T47D (cell line): Measurements from ENCODE around the gene TUBA1A.
A peak's percentile ranks its signal among the peaks of the same experiment; 100 is the strongest.
"Not testable (repeated sequence)": the region's sequence is repeated elsewhere in the genome, so short reads cannot be mapped to it uniquely, and the experiment has no call there.

Experiments used
- DNase-seq, 2 experiments: peaks; one replicate each; pipeline versions ENCODE4 v3.0.0 to v3.0.0-alpha.2; 2011 to 2012; ENCODE audit warnings: low read depth in 1 of 2, low spot score in 1 of 2
- JUND ChIP-seq: IDR thresholded peaks from 2 replicates; pipeline ENCODE4 v1.6.1; 2012; ENCODE audit warnings: low read depth
- in situ Hi-C: cut with HindIII; loops from 2 replicates; pipeline ENCODE4 v1.10.0; 2016; ENCODE audit warnings: low sequenced_read_pairs, low pct_unique_long_range_greater_than_20kb

The TUBA1A gene

DNA sequence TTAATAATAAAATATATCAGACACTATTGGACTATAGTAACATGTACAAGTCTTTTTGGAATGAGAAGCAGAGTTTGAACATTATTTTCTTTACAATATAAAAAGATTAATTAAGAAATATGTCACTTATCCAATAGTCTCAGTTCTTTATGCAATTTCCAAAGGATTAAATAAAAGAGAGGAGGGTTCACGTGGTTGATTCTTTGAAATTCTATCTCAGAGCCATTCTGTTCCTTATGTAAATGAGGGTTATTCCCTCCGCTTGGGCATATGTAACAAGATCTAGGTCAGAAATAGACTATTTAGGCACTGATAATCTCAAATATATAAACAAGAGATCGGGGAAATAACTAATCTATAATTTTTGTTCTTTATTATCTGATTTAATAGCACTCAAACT is 2.1 kb upstream of the TUBA1A start:
- no peak for TF ChIP-seq JUND
- in situ Hi-C loops: no loop called here
- no peak for DNase-seq

DNA sequence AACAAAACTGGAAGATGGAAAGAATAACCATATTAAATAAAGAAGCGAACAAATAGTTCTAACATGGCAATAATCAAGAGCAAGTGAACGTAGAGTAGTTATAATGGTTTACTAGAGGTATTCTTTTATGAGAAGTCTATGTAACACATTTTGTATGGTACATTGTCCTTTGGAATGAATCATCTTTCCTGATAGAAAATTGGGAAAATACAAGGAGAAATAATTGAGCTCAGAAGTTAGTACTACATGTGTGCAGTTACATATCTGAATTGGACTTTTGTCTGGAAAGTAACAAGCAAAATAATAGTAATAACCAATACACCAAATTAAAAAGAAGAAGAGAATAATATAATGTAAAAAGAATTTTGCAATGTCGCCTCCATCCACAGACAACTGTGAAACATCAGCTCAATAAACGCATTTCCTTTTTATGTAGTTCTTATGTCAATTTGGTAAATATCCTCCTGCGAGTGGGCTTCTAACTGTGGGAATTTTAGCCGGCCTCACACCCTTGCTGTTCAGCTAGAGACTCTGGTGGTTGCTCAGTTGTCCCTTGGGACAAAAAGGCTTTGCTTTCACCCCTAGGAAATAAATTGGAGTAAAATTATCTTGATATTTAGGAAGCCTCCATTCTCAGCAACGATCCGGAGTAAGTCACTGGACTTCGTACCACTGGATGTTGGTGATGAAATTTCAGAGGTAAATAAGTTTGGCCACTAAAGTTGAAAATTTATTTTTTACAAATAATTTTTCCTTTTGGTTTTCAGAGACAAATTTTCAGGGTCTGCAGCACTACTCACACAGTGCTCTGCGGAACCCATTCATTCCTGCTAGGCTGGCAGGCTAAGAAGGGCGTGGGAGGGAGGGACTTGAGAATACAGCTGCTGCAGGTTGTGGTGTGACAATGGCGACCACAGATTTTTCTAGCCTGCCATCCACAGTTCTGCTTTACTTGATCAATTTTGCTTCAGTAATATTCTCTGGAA is 1.1 kb upstream of the TUBA1A start:
- in situ Hi-C loops: no loop called here

GRCh38 chr12:49188201-49188915 is 522 bp downstream of the TUBA1A start:
- DNase-seq: peak; percentile 48 to 77
- in situ Hi-C loops: no loop called here
- TF ChIP-seq JUND: no peak

More for the DNA sequence above, 1.1 kb upstream of the TUBA1A start:
- TF ChIP-seq JUND: no peak
- no peak for DNase-seq

- in situ Hi-C loops: no loop called here
- no peak for DNase-seq
- TF ChIP-seq JUND: no peak
These were observed 1.7 kb downstream of the TUBA1A start for GRCh38 chr12:49187184-49187583.

GRCh38 chr12:49186307-49186706 is 2.6 kb downstream of the TUBA1A start:
- DNase-seq, in situ Hi-C loops: not testable (repeated sequence)

- DNase-seq, in situ Hi-C loops: not testable (repeated sequence)
These were observed 4.2 kb downstream of the TUBA1A start for GRCh38 chr12:49184697-49185096.

DNA sequence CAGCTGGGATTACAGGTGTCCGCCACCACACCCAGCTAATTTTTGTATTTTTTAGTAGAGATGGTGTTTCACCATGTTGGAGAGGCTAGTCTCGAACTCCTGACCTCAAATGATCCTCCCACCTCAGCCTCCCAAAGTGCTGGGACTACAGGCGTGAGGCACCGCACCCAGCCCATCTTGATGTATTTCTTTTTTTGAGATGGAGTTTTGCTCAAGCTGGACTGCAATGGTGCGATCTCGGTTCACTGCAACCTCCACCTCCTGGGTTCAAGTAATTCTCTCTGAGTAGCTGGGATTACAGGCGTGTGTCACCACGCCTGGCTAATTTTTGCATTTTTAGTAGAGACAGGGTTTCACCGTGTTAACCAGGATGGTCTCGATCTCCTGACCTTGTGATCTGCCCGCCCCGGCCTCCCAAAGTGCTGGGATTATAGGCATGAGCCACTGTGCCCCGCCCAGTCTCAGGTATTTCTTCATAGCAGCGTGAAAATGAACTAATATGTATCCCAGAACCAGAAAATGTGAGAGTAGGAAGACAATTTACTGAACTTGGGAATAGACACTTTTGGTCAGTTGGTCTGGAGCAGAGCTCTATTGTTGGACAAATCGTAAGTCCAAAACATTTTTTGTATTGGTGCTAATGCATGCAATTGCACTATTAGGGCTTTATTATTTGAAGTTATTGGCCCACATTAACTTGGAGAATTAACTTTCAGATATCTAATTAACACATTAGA is 5.5 kb downstream of the TUBA1A start:
- DNase-seq, in situ Hi-C loops: not testable (repeated sequence)

DNA sequence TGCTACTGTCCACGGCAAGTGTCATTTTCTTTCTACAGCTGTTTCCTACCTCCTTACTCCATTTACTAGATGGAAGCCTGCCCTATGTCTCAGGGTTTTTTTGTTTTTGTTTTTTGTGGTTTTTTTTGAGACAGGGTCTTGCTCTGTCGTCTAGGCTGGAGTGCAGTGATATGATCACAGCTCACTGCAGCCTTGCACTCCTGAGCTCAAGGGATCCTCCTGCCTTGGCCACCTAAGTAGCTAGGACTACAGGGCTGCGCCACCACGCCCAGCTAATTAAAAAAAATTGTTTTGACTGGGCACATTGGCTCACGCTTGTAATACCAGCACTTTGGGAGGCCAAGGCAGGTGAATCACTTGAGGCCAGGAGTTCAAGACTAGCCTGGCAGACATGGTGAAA is 14.7 kb downstream of the TUBA1A start:
- TF ChIP-seq JUND: no peak
- DNase-seq: no peak
- in situ Hi-C loops: no loop called here

DNA sequence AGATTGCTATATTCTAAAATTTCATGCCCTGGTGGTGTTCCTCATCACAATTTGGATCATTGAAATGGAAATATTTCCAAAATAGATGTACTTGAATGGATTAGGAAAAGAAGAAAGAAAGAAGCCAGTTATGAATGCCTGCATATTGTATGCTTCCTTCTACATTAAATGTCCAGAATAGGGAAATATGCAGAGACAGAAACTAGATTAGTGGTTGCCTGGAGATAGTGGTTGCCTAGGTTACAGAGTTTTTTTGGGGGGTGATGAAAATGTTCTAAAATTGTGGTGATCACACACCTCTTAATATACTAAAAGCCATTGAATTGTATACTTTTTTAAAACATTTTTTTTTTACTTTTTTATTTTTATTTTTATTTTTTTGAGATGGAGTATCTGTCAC is 18.0 kb downstream of the TUBA1A start:
- DNase-seq: no peak
- in situ Hi-C loops: no loop called here
- TF ChIP-seq JUND: no peak

GRCh38 chr12:49165114-49165513 is 23.8 kb downstream of the TUBA1A start:
- no peak for TF ChIP-seq JUND
- no peak for DNase-seq
- in situ Hi-C loops: no loop called here

DNA sequence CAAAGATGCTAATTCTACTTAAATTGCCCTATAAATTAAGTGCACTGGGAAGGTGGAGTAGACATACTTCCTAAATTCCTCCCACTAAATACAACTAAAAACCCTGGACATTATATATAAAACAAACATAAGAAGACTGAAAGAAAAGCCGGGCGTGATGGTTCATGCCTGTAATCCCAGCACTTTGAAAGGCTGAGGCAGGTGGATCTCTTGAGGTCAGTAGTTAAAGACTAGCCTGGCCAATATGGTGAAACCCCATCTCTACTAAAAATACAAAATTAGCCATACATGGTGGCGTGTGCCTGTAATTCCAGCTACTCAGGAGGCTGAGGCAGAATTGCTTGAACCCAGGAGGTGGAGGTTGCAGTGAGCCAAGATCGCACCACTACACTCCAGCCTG is 27.0 kb downstream of the TUBA1A start:
- in situ Hi-C loops, DNase-seq: not testable (repeated sequence)

GRCh38 chr12:49161092-49161795 is 27.6 kb downstream of the TUBA1A start:
- no peak for TF ChIP-seq JUND
- in situ Hi-C loops: no loop called here
- DNase-seq: no peak
